Suppressor macrophage (primary cell): ENCODE measurements around the gene NKX2-8.
"Not testable (repeated sequence)": the region's sequence is repeated elsewhere in the genome, so short reads cannot be mapped to it uniquely, and the experiment has no call there.

Experiments
- DNase-seq, 4 experiments: peaks; one replicate each; pipeline ENCODE4 v3.0.0-alpha.2; 2020 to 2022

The NKX2-8 gene

GRCh38 chr14:36579573-36580140 lies 2.8 kb downstream of the NKX2-8 start:
- no peak for DNase-seq

GRCh38 chr14:36579001-36579555 lies 3.3 kb downstream of the NKX2-8 start:
- no peak for DNase-seq

DNA sequence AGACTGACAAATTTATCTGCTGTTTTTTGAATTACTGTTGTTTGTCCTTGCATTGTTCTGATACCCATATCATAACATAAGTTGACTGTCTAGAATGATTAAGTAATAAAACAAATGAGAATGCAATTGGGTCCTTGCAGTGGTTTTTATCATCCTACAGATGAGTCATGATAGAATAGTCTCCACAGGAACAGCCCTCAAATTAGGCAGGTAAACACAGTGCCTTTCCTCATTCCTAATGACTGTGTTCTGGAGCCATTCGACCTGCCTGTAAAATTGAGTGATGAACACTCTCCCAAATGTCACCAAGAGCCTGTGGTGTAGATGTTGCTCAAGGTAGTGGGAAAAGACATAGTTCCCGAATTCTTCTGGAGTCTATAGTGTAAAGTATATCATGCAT lies 12.3 kb downstream of the NKX2-8 start:
- DNase-seq: no peak

DNA sequence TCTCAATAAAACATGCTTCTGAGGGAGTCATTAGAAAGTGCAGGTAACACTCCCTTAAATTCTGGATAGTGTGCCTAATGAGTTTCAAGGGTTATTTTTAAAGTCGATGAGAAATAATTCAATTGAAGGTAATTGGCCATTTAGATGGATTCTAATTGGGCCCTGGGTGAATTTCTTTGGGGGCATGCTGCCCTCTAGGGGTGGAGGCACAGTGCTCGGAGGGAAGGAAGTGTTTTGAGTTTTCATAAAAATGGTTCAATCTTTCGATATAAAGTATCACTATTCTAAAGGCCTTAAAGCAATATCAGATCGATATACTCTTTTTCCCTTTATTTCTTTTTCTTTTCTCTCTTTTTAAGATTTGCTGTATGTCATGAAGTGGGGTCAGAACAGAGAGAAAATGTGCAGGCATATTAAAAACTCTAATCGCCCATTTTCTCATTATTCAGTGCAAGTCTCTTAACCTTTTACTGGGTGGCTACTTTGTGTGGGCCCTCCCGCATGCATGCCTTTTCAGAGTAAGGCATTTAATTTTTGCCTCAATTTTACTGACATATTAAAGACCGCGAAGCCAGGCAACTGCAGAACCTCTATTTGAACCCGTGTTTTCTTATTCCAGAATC lies 25.5 kb downstream of the NKX2-8 start:
- peak; percentile 16 to 48 (median 29) for DNase-seq

GRCh38 chr14:36555998-36556743 lies 26.2 kb downstream of the NKX2-8 start:
- DNase-seq: no peak

DNA sequence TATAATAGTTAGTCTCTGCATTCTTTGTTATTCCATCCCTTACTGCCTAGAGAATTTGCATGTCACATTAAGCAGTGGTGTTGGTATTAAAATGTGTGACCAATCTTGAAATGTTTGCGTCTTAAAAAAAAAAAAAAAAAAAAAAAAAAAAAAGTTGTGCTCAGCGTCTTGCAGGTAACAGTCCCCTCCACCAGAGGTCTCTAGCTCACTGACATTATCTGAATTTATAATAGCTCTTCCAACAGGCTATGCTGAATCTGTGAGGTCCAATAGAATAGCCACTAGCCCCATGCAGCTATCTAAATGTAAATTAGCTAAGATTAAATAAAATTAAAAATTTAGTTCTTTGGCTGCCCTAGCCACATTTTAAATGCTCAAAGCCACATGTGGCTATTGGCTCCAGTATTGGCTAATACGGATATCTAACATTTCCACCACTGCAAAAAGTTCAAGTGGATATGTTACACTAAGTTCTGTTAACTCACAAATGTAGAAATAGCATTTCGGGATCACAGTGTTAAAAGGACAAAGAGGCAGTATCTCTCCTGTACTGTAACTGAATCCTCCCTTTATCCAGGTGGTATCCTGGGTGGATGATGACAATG lies 28.7 kb downstream of the NKX2-8 start:
- peak; percentile 9 to 46 (median 43) for DNase-seq

DNA sequence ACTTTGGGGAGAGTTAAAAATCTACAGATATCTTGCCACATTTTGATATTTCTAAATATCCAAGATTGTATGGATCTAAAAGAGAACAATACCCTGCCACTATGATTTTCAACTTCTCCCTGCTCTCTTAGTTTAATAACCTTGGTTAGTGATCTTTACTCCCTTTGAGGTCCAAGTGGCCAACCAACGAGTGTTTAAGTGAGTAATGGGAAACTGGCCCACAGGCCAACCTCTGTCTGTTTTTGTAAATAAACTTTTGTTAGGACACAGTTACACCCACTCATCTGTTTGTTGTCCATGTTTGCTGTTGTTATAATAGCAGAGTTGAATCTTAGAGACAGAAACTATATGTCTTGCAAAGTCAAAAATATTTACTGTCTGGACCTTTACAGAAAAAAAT lies 31.5 kb downstream of the NKX2-8 start:
- no peak for DNase-seq

GRCh38 chr14:36544280-36544679 lies 38.1 kb downstream of the NKX2-8 start:
- not testable (repeated sequence) for DNase-seq

DNA sequence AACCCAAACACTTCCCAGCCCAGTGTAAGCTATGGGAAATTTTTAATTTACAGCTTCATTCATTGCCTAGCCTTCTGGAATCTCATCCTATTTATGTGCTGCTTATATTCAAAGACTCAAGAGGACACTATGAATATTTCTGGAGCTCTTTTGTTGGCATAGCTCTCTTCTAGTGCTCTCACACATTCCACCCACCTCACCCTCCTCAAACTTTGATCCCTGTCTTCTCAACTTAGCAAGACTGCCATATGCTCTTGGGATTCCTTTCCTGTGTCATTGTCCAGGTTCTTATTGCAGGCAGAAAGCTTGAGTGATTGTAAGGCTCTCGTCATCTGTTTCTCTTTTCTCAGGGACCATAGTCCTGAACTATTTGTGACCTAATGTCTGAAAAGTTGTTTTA lies 44.4 kb downstream of the NKX2-8 start:
- DNase-seq: no peak
